MM.1S (cell line): ENCODE measurements around the gene ZNF701.

ENCODE experiments used
- EZH2 ChIP-seq: fragments of 300-600 bp; sonication (generic); optimal IDR thresholded peaks from 2 replicates; pipeline ENCODE3; 2017; ENCODE audit warnings: low read depth, mild to moderate bottlenecking, antibody characterized with exemption, low read length, mixed read lengths
- EZH2phosphoT487 ChIP-seq: fragments of 300-600 bp; sonication (generic); IDR thresholded peaks from 2 replicates; pipeline ENCODE4 v1.6.1; 2018; ENCODE audit warnings: antibody characterized with exemption, low read length
- TF ChIP-seq, protein P1 (sequence below): fragments of 300-600 bp; sonication (generic); IDR thresholded peaks from 2 replicates; pipeline ENCODE4 v1.5.1; 2016; ENCODE audit warnings: antibody characterized with exemption, low read length, mixed read lengths

DNA sequence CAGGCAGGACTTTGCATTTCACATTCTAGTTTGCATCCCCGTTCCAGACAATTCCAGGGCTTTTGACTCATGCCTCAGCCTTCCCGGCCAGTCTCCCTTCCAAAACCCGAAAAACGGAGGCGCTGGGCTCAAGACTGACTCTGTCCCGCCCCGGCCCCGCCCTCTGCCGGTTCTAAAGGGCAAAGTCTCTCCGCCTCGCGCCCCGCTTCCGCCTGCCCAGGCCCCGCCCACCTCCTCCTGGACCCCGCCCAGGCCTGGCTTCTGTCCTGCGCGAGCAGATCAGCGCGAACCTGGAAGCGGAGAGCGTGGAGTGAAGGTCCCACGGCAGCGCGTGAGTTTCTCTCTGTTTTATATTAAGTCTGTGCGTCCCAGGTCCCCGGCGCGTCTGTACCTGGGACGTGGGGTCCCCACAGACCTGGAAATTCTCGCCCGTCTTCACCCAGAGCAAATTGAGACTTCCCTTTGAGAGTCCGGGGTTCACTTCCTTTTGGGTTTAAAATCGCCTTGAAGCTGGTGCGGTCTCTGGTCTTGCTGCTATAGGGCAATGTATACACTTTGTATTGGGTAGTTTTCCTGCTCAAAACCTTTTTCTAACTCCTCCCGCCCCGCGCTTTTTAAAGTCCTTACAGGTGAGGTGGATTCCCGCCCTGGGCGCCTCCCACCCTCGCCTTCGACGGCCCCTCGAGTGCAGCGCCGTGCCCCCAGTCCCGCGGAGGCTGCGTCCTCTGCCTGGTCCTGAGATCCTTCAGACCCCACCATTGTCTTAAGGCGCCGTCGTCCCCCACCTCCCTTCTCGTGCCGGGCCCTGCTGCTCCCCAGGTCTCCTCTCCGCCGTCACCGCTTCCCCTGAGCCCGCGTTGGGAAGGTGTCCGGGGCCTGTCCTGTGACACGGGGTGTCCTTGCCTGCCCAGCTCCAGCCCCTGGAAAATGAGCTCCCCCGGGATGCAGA, 31.2 kb downstream of the ZNF701 start:
- TF ChIP-seq EZH2 = no peak
- TF ChIP-seq, protein P1, sequence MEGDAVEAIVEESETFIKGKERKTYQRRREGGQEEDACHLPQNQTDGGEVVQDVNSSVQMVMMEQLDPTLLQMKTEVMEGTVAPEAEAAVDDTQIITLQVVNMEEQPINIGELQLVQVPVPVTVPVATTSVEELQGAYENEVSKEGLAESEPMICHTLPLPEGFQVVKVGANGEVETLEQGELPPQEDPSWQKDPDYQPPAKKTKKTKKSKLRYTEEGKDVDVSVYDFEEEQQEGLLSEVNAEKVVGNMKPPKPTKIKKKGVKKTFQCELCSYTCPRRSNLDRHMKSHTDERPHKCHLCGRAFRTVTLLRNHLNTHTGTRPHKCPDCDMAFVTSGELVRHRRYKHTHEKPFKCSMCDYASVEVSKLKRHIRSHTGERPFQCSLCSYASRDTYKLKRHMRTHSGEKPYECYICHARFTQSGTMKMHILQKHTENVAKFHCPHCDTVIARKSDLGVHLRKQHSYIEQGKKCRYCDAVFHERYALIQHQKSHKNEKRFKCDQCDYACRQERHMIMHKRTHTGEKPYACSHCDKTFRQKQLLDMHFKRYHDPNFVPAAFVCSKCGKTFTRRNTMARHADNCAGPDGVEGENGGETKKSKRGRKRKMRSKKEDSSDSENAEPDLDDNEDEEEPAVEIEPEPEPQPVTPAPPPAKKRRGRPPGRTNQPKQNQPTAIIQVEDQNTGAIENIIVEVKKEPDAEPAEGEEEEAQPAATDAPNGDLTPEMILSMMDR = no peak; the same call in 1 of the 2 replicates
- TF ChIP-seq EZH2phosphoT487 = no peak
